MCF 10A (cell line): ENCODE data around the gene STXBP1. TPM values are rescaled to one million over a fixed set of nuclear protein-coding genes. Genes with fewer than 3 reads are reported as not detected.

Experiments
- BruUV-seq: library from RNA; stranded (reverse); fragments of 400-500 nt; replicated peaks from 2 replicates; lab custom pipeline; 2021; lab: Mats Ljungman, UMichigan
- CTCF ChIA-PET: fragments of 300-600 bp; sonication (Branson Sonifier 250); formaldehyde crosslinking; extraction: SDS; loops from one replicate; lab custom pipeline; 2021; ENCODE audit warnings: antibody characterized with exemption, inconsistent platforms; lab: Yijun Ruan, JAX
- POLR2A ChIA-PET: fragments of 300-600, 350-650 bp; sonication (Branson Sonifier 250); formaldehyde crosslinking; extraction: SDS; loops from one replicate; lab custom pipeline; 2020; ENCODE audit warnings: antibody characterized with exemption, inconsistent platforms; lab: Yijun Ruan, JAX
- DNase-seq: peaks from one replicate; pipeline ENCODE4 v3.0.0-alpha.2; 2018; ENCODE audit not compliant: unreplicated experiment
- H3K27ac Mint-ChIP-seq: one replicate; pipeline ENCODE4 v1.8.0; 2022; ENCODE audit warnings: mild to moderate bottlenecking, low read depth, mixed read lengths; ENCODE audit not compliant: unreplicated experiment
- H3K27me3 Mint-ChIP-seq: one replicate; pipeline ENCODE4 v1.8.0; 2022; ENCODE audit warnings: mixed read lengths; ENCODE audit not compliant: insufficient read depth, unreplicated experiment
- H3K36me3 Mint-ChIP-seq: one replicate; pipeline ENCODE4 v1.8.0; 2022; ENCODE audit warnings: mild to moderate bottlenecking, moderate library complexity, mixed read lengths; ENCODE audit not compliant: insufficient read depth, unreplicated experiment
- H3K4me1 Mint-ChIP-seq: one replicate; pipeline ENCODE4 v1.8.0; 2022; ENCODE audit warnings: mixed read lengths; ENCODE audit not compliant: insufficient read depth, unreplicated experiment
- H3K4me3 Mint-ChIP-seq: one replicate; pipeline ENCODE4 v1.8.0; 2022; ENCODE audit warnings: mild to moderate bottlenecking, moderate library complexity, mixed read lengths; ENCODE audit not compliant: unreplicated experiment
- H3K9me3 Mint-ChIP-seq: one replicate; pipeline ENCODE4 v1.8.0; 2022; ENCODE audit warnings: mixed read lengths; ENCODE audit not compliant: unreplicated experiment
- CTCF ChIP-seq: fragments of 200-600 bp; IDR thresholded peaks from one replicate; pipeline ENCODE4 v1.8.0; 2022; ENCODE audit warnings: antibody characterized with exemption, mild to moderate bottlenecking; ENCODE audit not compliant: unreplicated experiment
- intact Hi-C: fragments of 100-400 bp; cut with micrococcal nuclease; formaldehyde crosslinking; loops from 2 replicates; pipeline ENCODE4 v1.14.1; 2022
- total RNA-seq: library from RNA; stranded (reverse); gene quantifications from 2 replicates; pipeline ENCODE4 v1.2.3, GENCODE V29; 2022

Gene STXBP1
- total RNA-seq, 1 experiment from 2014 or later: 20.0 TPM

- Mint-ChIP-seq H3K27me3 (no peaks in the 10 kb centered on the region), H3K27ac (peak within 1 kb of the TSS; percentile 81), H3K4me1 (peaks cover 13% of the 10 kb centered on the region), H3K4me3 (peak within 1 kb of the TSS; percentile 79), H3K36me3 (no peaks in the 10 kb centered on the region), H3K9me3 (no peaks in the 10 kb centered on the region)
- no peak for TF ChIP-seq CTCF
- peak; percentile 95 for DNase-seq
- BruUV-seq: no TSS peak
- ChIA-PET POLR2A (interaction anchor here (0.6 to 2.9 kb wide), 21 partner anchors 9 to 565 kb away, joined by 3 to 14 read pairs (median 3); partner anchors contain the start of genes CDK9, CFAP157, FPGS and ST6GALNAC4), CTCF (interaction anchor here (0.6 to 1.7 kb wide), 6 partner anchors 19 to 206 kb away, joined by 3 to 10 read pairs (median 4); partner anchors contain the start of gene TOR2A)
- intact Hi-C loops: no loop called here
These were observed 103.6 kb downstream of the STXBP1 start, which contains the start of the genes PTRH1 and TTC16 for GRCh38 chr9:127715470-127716337. Gene PTRH1 (minus strand): TSS chr9:127715663. CDS start chr9:127715639, 24 bp downstream. Gene TTC16 (plus strand): TSS chr9:127716079. CDS start chr9:127716146, 67 bp downstream.

DNA sequence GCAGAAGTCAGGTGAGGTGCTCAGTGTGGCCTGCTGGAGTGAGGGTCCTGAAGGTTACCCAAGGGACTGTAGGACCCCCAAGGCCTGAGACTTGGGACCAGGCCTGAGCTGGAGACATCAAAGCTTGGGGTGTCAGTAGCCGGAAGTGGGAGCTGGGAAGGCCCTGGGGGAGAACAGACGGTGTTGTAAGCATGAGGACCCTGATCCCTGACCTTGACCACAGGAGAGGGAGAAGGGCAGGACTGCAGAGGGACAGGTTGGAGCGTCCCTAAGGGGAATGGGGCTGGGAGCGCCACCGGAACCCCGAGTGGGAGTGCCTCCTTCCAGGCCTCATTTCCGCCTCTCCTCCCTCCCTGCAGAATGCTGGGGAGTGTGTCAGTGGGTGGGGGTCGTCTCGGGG is 104.3 kb downstream of the STXBP1 start:
- H3K4me3 Mint-ChIP-seq: peak overlapping the region; percentile 79
- intact Hi-C loops: no loop called here
- no peaks in the 10 kb centered on the region for H3K27me3 Mint-ChIP-seq
- POLR2A ChIA-PET: interaction anchor here (0.6 to 2.9 kb wide), 8 partner anchors 8 to 565 kb away, joined by 3 to 14 read pairs (median 6); partner anchors contain the start of genes CDK9, STXBP1 and TOR2A
- TF ChIP-seq CTCF: no peak
- no peak for DNase-seq
- H3K9me3 Mint-ChIP-seq: no peaks in the 10 kb centered on the region
- BruUV-seq: no TSS peak
- H3K36me3 Mint-ChIP-seq: no peaks in the 10 kb centered on the region
- H3K4me1 Mint-ChIP-seq: peaks cover 20% of the 10 kb centered on the region
- H3K27ac Mint-ChIP-seq: peak overlapping the region; percentile 81
- CTCF ChIA-PET: interaction anchor here (1.0 to 1.7 kb wide), 2 partner anchors 19 to 204 kb away, joined by 4 to 10 read pairs; partner anchors contain the start of gene TOR2A

DNA sequence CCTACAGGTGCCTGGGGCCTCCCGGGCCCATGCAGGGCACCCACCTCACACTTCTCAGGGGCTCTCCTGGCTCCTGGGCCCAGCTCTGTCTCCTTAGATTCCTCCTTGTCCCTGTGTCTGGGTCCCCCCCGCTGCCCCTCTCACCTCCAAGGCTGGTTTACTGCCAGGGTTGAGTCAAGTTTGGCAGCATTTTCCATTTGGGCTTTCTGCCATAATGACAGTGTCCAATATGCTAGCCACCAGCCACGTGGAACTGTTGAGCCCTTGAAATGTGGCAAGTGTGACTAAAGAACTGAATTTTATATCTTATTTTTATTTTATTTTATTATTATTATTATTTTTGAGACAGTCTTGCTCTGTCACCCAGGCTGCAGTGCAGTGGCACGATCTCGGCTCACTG is 105.7 kb downstream of the STXBP1 start:
- Mint-ChIP-seq H3K4me3 (no peak overlapping the region), H3K4me1 (peaks cover 23% of the 10 kb centered on the region), H3K9me3 (no peaks in the 10 kb centered on the region), H3K36me3 (no peaks in the 10 kb centered on the region), H3K27me3 (no peaks in the 10 kb centered on the region), H3K27ac (no peak overlapping the region)
- no TSS peak for BruUV-seq
- intact Hi-C loops: no loop called here
- ChIA-PET POLR2A (interaction anchor here (0.7 kb wide), 1 partner anchor 139 kb away, joined by 3 read pairs; no protein-coding TSS in a partner anchor), CTCF (interaction anchor here (0.6 to 1.7 kb wide), 2 partner anchors 128 to 321 kb away, joined by 3 to 4 read pairs; no protein-coding TSS in a partner anchor)
- no peak for TF ChIP-seq CTCF
- DNase-seq: no peak
